Mammary epithelial cell (primary cell): Measurements from ENCODE around the gene PNPLA6.

Experiments used
- CTCF ChIP-seq, 2 donors: IDR thresholded peaks in 1 of 2; conservative IDR thresholded peaks in 1 of 2; 2 replicates each; pipeline ENCODE4 v1.5.1; 2011 to 2012; ENCODE audit warnings: inconsistent platforms in 2 of 2, low read length in 2 of 2, mild to moderate bottlenecking in 2 of 2, control low read depth in 1 of 2, low read depth in 1 of 2; ENCODE audit not compliant: insufficient read depth in 1 of 2; ENCODE audit errors: extremely low read depth in 1 of 2
- EZH2 ChIP-seq: IDR thresholded peaks from 2 replicates; pipeline ENCODE4 v1.6.1; 2012; ENCODE audit warnings: low read length, inconsistent platforms, borderline replicate concordance

- no peak for TF ChIP-seq CTCF (conservative IDR thresholded peaks at IDR 0.05 in 1 of 2, IDR thresholded peaks at IDR 0.05 in 1 of 2; ENCODE audit: extremely low read depth in 1 of 2, insufficient read depth in 1 of 2, low read depth in 1 of 2, low read length in 2 of 2)
- no peak for TF ChIP-seq EZH2
Measured at GRCh38 chr19:7598180-7598579, 62.7 kb downstream of the PNPLA6 start.
